GM12878 (cell line): ENCODE data around the gene SRSF12. TPM values are rescaled to one million over a fixed set of nuclear protein-coding genes. Genes with fewer than 3 reads are reported as not detected.

Experiments
- ATAC-seq: fragments of 200-7000 bp; cut with Tn5 transposase; 3 replicates; pipeline ENCODE4 v1.9.1; 2020; ENCODE audit warnings: mild to moderate bottlenecking, moderate library complexity
- BruUV-seq: library from RNA; stranded (reverse); fragments of 400-500 nt; replicated peaks from 2 replicates; lab custom pipeline; 2021; lab: Mats Ljungman, UMichigan
- CTCF ChIA-PET: fragments of 300-600 bp; sonication (Branson Sonifier 250); formaldehyde crosslinking; extraction: SDS; loops from one replicate; lab custom pipeline; 2021; ENCODE audit warnings: inconsistent platforms; lab: Yijun Ruan, JAX
- POLR2A ChIA-PET: fragments of 350-600 bp; formaldehyde crosslinking; extraction: SDS; loops from one replicate; lab custom pipeline; 2021; ENCODE audit warnings: inconsistent platforms; lab: Charles Lee
- RAD21 ChIA-PET: fragments of 300-600 bp; sonication (Branson Sonifier 250); formaldehyde crosslinking; loops from one replicate; lab custom pipeline; 2023; ENCODE audit warnings: antibody characterized with exemption; ENCODE audit not compliant: unreplicated experiment; lab: Charles Lee
- SMC1A ChIA-PET: fragments of 300-600 bp; sonication (Branson Sonifier 250); formaldehyde crosslinking; loops from one replicate; lab custom pipeline; 2023; ENCODE audit not compliant: unreplicated experiment, uncharacterized antibody; lab: Charles Lee
- DNase-seq: peaks from one replicate; pipeline ENCODE4 v3.0.0-alpha.2; 2011; ENCODE audit warnings: low read depth, low spot score
- FAIRE-seq: peaks from 3 replicates; lab custom pipeline; 2011; peaks lifted over from hg19 to GRCh38; lab: Jason Lieb, UNC
- H2AFZ ChIP-seq: 2 replicates; pipeline ENCODE4 v1.6.0; 2011; ENCODE audit warnings: low read depth, low read length, control low read depth; ENCODE audit not compliant: control insufficient read depth
- H3K27ac ChIP-seq: 2 replicates; pipeline ENCODE4 v1.5.1; 2011; ENCODE audit warnings: control low read depth; ENCODE audit not compliant: control insufficient read depth, insufficient read depth
- H3K27me3 ChIP-seq, 2 experiments: replicated peaks in 1 of 2; 2 replicates each; pipeline versions ENCODE4 v1.6.0 to v1.6.1; 2011; ENCODE audit warnings: low read length in 1 of 2; ENCODE audit not compliant: control insufficient read depth in 2 of 2, insufficient read depth in 2 of 2
- H3K36me3 ChIP-seq, 2 experiments: 2 replicates each; pipeline ENCODE4 v1.5.1; 2011; ENCODE audit warnings: low read length in 1 of 2; ENCODE audit not compliant: control insufficient read depth in 2 of 2, insufficient read depth in 2 of 2
- H3K4me1 ChIP-seq: 2 replicates; pipeline ENCODE4 v1.6.1; 2011; ENCODE audit warnings: mild to moderate bottlenecking, low read length, moderate library complexity, mixed read lengths; ENCODE audit not compliant: control insufficient read depth, insufficient read depth
- H3K4me2 ChIP-seq: 2 replicates; pipeline ENCODE4 v1.6.0; 2011; ENCODE audit warnings: control low read depth; ENCODE audit not compliant: control insufficient read depth, insufficient read depth
- H3K4me3 ChIP-seq: fragments of 200-600 bp; sonication (generic); 2 replicates; pipeline ENCODE4 v1.5.1; 2016
- H3K79me2 ChIP-seq: 2 replicates; pipeline ENCODE4 v1.6.0; 2011; ENCODE audit warnings: low read length; ENCODE audit not compliant: control insufficient read depth, insufficient read depth
- H3K9ac ChIP-seq: 2 replicates; pipeline ENCODE4 v1.8.0; 2011; ENCODE audit warnings: low read length, control low read depth, mixed read lengths; ENCODE audit not compliant: control insufficient read depth, insufficient read depth
- H3K9me3 ChIP-seq: replicated peaks from 3 replicates; pipeline ENCODE4 v1.5.1; 2011; ENCODE audit warnings: mild to moderate bottlenecking, low read length; ENCODE audit not compliant: control insufficient read depth, insufficient read depth
- H4K20me1 ChIP-seq: 2 replicates; pipeline ENCODE4 v1.6.0; 2011; ENCODE audit not compliant: control insufficient read depth, insufficient read depth
- CBX5 ChIP-seq: sonication (generic); IDR thresholded peaks from 2 replicates; pipeline ENCODE4 v1.6.1; 2016; ENCODE audit warnings: low read depth, moderate library complexity, mild to moderate bottlenecking, inconsistent platforms
- CHD4 ChIP-seq: fragments of 200-600 bp; sonication (generic); IDR thresholded peaks from 2 replicates; pipeline ENCODE4 v1.6.1; 2016; ENCODE audit warnings: mild to moderate bottlenecking
- EGR1 ChIP-seq, 2 experiments: IDR thresholded peaks; 1 replicate in 1 of 2; 2 replicates in 1 of 2; pipeline ENCODE4 v1.6.1; 2011 to 2012; ENCODE audit warnings: low read depth in 2 of 2, low read length in 2 of 2, borderline replicate concordance in 1 of 2, mild to moderate bottlenecking in 1 of 2, moderate library complexity in 1 of 2
- FOXM1 ChIP-seq: IDR thresholded peaks from 2 replicates; pipeline ENCODE4 v1.6.1; 2012; ENCODE audit warnings: low read depth, mild to moderate bottlenecking, inconsistent platforms, low read length, moderate library complexity
- HCFC1 ChIP-seq: fragments of 150-350 bp; IDR thresholded peaks from 2 replicates; pipeline ENCODE4 v1.6.1; 2014; ENCODE audit warnings: low read length
- IKZF1 ChIP-seq: fragments of 450-650 bp; conservative IDR thresholded peaks from 2 replicates; pipeline ENCODE4 v1.6.1; 2017; ENCODE audit warnings: antibody characterized with exemption, mild to moderate bottlenecking
- IRF3 ChIP-seq: fragments of 450-650 bp; IDR thresholded peaks from 2 replicates; pipeline ENCODE4 v1.6.1; 2014; ENCODE audit warnings: mild to moderate bottlenecking
- JUNB ChIP-seq: IDR thresholded peaks from 2 replicates; pipeline ENCODE4 v1.6.1; 2016; ENCODE audit warnings: antibody characterized with exemption, mild to moderate bottlenecking
- MEF2A ChIP-seq: IDR thresholded peaks from 2 replicates; pipeline ENCODE4 v1.6.1; 2011; ENCODE audit warnings: low read depth, mild to moderate bottlenecking, low read length, moderate library complexity; ENCODE audit not compliant: insufficient read depth
- MEF2B ChIP-seq: fragments of 450-650 bp; IDR thresholded peaks from 2 replicates; pipeline ENCODE4 v1.6.1; 2018; ENCODE audit warnings: mild to moderate bottlenecking, moderate library complexity; ENCODE audit not compliant: partially characterized antibody, poor library complexity, severe bottlenecking
- MYC ChIP-seq: IDR thresholded peaks from 2 replicates; pipeline ENCODE4 v1.6.1; 2011; ENCODE audit warnings: mild to moderate bottlenecking, low read length, moderate library complexity, inconsistent platforms; ENCODE audit not compliant: insufficient read depth, insufficient replicate concordance, insufficient read length, severe bottlenecking
- NR2F1 ChIP-seq: fragments of 450-650 bp; conservative IDR thresholded peaks from 2 replicates; pipeline ENCODE4 v1.6.1; 2017; ENCODE audit warnings: mild to moderate bottlenecking
- REST ChIP-seq: IDR thresholded peaks from 2 replicates; pipeline ENCODE4 v1.6.1; 2012; ENCODE audit warnings: mild to moderate bottlenecking, low read depth, low read length
- SPI1 ChIP-seq: IDR thresholded peaks from 2 replicates; pipeline ENCODE4 v1.6.1; 2011; ENCODE audit warnings: low read depth, mild to moderate bottlenecking, low read length, moderate library complexity, borderline replicate concordance; ENCODE audit not compliant: insufficient read depth
- YY1 ChIP-seq: IDR thresholded peaks from 2 replicates; pipeline ENCODE4 v1.6.1; 2011; ENCODE audit warnings: low read depth, mild to moderate bottlenecking, low read length
- ZNF622 ChIP-seq: fragments of 450-650 bp; IDR thresholded peaks from 2 replicates; pipeline ENCODE4 v1.6.1; 2017; ENCODE audit warnings: mild to moderate bottlenecking, inconsistent platforms
- WGBS: methylation state at CpG from one replicate; pipeline ENCODE4 v1.1.6; 2016; ENCODE audit warnings: low lambda C conversion rate; ENCODE audit not compliant: insufficient replicate concordance, insufficient coverage; ENCODE audit errors: missing lambda C conversion rate; 5-methylcytosine and 5-hydroxymethylcytosine counted together
- in situ Hi-C: fragments of 300-500 bp; cut with MboI; formaldehyde crosslinking; loops from 9 replicates; pipeline ENCODE4 v1.14.3; 2018; ENCODE audit warnings: mixed read lengths
- intact Hi-C: fragments of 100-400 bp; cut with micrococcal nuclease; formaldehyde crosslinking; loops from one replicate; pipeline ENCODE4 v1.14.2; 2022; ENCODE audit not compliant: unreplicated experiment
- polyA plus RNA-seq, 11 experiments: library from polyadenylated mRNA; depleted of rRNA in 4 of 11; unstranded in 6 of 11; stranded (reverse) in 5 of 11; fragments of >200 nt; fragmentation: Nextera tagmentation in 4 of 11; fragmentation: Illumina TruSeq in 1 of 11; extraction: Ambion mirVana in 4 of 11; extraction: Trizol in 1 of 11; gene quantifications; 1 replicate in 1 of 11; 2 replicates in 10 of 11; pipeline versions ENCODE4 v1.2.1 to v1.2.3, GENCODE V29; 2011 to 2016; ENCODE audit warnings: inconsistent platforms in 2 of 11, missing spikeins in 2 of 11, low read depth in 1 of 11
- total RNA-seq, 4 experiments: library from RNA; depleted of rRNA in 3 of 4; stranded (reverse); fragments of >200 nt in 3 of 4; fragmentation: Illumina TruSeq in 1 of 4; extraction: Trizol in 1 of 4; gene quantifications; 2 replicates each; pipeline versions ENCODE4 v1.2.1 to v1.2.3, GENCODE V29; 2013 to 2021
- TF ChIP-seq, protein P1 (sequence below): fragments of 450-650 bp; formaldehyde crosslinking; IDR thresholded peaks from 2 replicates; pipeline ENCODE4 v1.4.0; 2022; ENCODE audit warnings: mild to moderate bottlenecking, moderate library complexity

The SRSF12 gene
- total and polyA plus RNA-seq, 10 of the 15 experiments (the other 5 are each of a cell fraction or from before 2014, with no cell fraction given), result 0.03 to 0.23 TPM; not detected in 8

- FAIRE-seq (no peak), ATAC-seq (no peak), DNase-seq (no peak)
- Histone ChIP-seq H3K36me3 (no peaks in the 10 kb centered on the region), H3K79me2 (no peaks in the 10 kb centered on the region), H2AFZ (no peak overlapping the region), H3K9me3 (no peaks in the 10 kb centered on the region), H4K20me1 (no peaks in the 10 kb centered on the region), H3K9ac (no peak overlapping the region), H3K4me1 (peaks cover 5% of the 10 kb centered on the region; the same call in 1 of the 2 replicates), H3K27me3 (no peaks in the 10 kb centered on the region), H3K27ac (no peak overlapping the region), H3K4me2 (no peak overlapping the region), H3K4me3 (no peak overlapping the region)
- 59% methylated on average over 3 of the region's 3 CpGs for WGBS
- no TSS peak for BruUV-seq
- ChIA-PET RAD21 (no interaction called here), SMC1A (no interaction called here), POLR2A (no interaction called here), CTCF (interaction anchor here (1.5 kb wide), 1 partner anchor 18 kb away, joined by 3 read pairs; no protein-coding TSS in a partner anchor)
- in situ Hi-C loops (no loop called here), intact Hi-C loops (no loop called here)
- TF ChIP-seq IKZF1 (no peak), CHD4 (no peak), CBX5 (no peak), REST (no peak), FOXM1 (no peak), YY1 (no peak), MEF2A (no peak), NR2F1 (no peak), MEF2B (no peak), EGR1 (IDR thresholded peaks at IDR 0.05; ENCODE audit: borderline replicate concordance in 1 of 2, low read depth in 2 of 2, low read length in 2 of 2) (no peak), HCFC1 (no peak), JUNB (no peak), IRF3 (no peak), SPI1 (no peak), ZNF622 (no peak), MYC (no peak)
- TF ChIP-seq, protein P1, sequence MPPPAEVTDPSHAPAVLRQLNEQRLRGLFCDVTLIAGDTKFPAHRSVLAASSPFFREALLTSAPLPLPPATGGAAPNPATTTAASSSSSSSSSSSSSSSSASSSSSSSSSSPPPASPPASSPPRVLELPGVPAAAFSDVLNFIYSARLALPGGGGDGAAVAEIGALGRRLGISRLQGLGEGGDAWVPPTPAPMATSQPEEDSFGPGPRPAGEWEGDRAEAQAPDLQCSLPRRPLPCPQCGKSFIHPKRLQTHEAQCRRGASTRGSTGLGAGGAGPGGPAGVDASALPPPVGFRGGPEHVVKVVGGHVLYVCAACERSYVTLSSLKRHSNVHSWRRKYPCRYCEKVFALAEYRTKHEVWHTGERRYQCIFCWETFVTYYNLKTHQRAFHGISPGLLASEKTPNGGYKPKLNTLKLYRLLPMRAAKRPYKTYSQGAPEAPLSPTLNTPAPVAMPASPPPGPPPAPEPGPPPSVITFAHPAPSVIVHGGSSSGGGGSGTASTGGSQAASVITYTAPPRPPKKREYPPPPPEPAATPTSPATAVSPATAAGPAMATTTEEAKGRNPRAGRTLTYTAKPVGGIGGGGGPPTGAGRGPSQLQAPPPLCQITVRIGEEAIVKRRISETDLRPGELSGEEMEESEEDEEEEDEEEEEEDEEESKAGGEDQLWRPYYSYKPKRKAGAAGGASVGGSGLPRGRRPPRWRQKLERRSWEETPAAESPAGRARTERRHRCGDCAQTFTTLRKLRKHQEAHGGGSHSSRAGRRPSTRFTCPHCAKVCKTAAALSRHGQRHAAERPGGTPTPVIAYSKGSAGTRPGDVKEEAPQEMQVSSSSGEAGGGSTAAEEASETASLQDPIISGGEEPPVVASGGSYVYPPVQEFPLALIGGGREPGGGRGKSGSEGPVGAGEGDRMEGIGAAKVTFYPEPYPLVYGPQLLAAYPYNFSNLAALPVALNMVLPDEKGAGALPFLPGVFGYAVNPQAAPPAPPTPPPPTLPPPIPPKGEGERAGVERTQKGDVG, result no peak
Observed at GRCh38 chr6:89048288-89048923, 69.5 kb downstream of the SRSF12 start.
